HCT116 (cell line): ENCODE measurements around the gene RAD52. TPM values are rescaled to one million over a fixed set of nuclear protein-coding genes. Genes with fewer than 3 reads are reported as not detected.

Experiments
- ATAC-seq: fragments of 200-7000 bp; cut with Tn5 transposase; 2 replicates; pipeline ENCODE4 v1.9.1; 2020; ENCODE audit warnings: mild to moderate bottlenecking, moderate library complexity
- BruUV-seq: library from RNA; stranded (reverse); fragments of 400-500 nt; replicated peaks from 2 replicates; lab custom pipeline; 2021; lab: Mats Ljungman, UMichigan
- CTCF ChIA-PET: fragments of 300-600 bp; sonication (Branson Sonifier 250); formaldehyde crosslinking; loops from one replicate; lab custom pipeline; 2021; ENCODE audit warnings: antibody characterized with exemption; lab: Charles Lee
- POLR2A ChIA-PET: fragments of 300-600, 350-600 bp; sonication (Branson Sonifier 250); formaldehyde crosslinking; loops from one replicate; lab custom pipeline; 2021; ENCODE audit warnings: antibody characterized with exemption; lab: Charles Lee
- RAD21 ChIA-PET, 2 experiments: fragments of 300-600 bp; sonication (Branson Sonifier 250); formaldehyde crosslinking; loops; one replicate each; lab custom pipeline; 2023; ENCODE audit warnings: low total read pairs in 2 of 2; ENCODE audit not compliant: uncharacterized antibody in 2 of 2, unreplicated experiment in 2 of 2, low non-redundant PET in 1 of 2; lab: Charles Lee
- DNase-seq: peaks from one replicate; pipeline ENCODE4 v3.0.0-alpha.2; 2010; ENCODE audit warnings: low read depth, low spot score
- H2AFZ ChIP-seq: fragments of 200-600 bp; shearing (Covaris generic), sonication (generic); 2 replicates; pipeline ENCODE4 v1.6.1; 2017; ENCODE audit warnings: low read depth, mixed run types, mixed read lengths, antibody characterized with exemption, low read length; ENCODE audit not compliant: poor library complexity, severe bottlenecking
- H3K27ac ChIP-seq: 2 replicates; pipeline ENCODE4 v1.5.1; 2012; ENCODE audit warnings: low read depth, low read length
- H3K27me3 ChIP-seq: fragments of 200-600 bp; sonication (generic); 2 replicates; pipeline ENCODE4 v1.6.1; 2016; ENCODE audit warnings: mixed run types, low read length, mixed read lengths; ENCODE audit not compliant: insufficient read depth
- H3K36me3 ChIP-seq, 2 experiments: fragments of 200-500 bp in 1 of 2; fragments of 200-600 bp in 1 of 2; sonication (Bioruptor generic) in 1 of 2; sonication (generic) in 1 of 2; 2 replicates each; pipeline versions ENCODE4 v1.5.1 to v1.6.1; 2014 to 2016; ENCODE audit warnings: low read length in 2 of 2, inconsistent platforms in 1 of 2, mixed read lengths in 1 of 2, mixed run types in 1 of 2; ENCODE audit not compliant: insufficient read depth in 2 of 2, control insufficient read depth in 1 of 2
- H3K4me1 ChIP-seq, 2 experiments: fragments of 200-600 bp in 1 of 2; sonication (generic) in 1 of 2; 2 replicates each; pipeline versions ENCODE4 v1.5.1 to v1.6.1; 2012 to 2017; ENCODE audit warnings: low read length in 2 of 2, inconsistent platforms in 1 of 2, mild to moderate bottlenecking in 1 of 2, mixed read lengths in 1 of 2, mixed run types in 1 of 2, moderate library complexity in 1 of 2; ENCODE audit not compliant: insufficient read depth in 2 of 2, control insufficient read depth in 1 of 2
- H3K4me2 ChIP-seq: fragments of 200-600 bp; sonication (generic); 2 replicates; pipeline ENCODE4 v1.6.1; 2017; ENCODE audit warnings: mixed run types, low read length, mixed read lengths
- H3K4me3 ChIP-seq, 2 experiments: fragments of 200-600 bp in 1 of 2; sonication (generic) in 1 of 2; replicated peaks in 1 of 2; 2 replicates each; pipeline ENCODE4 v1.5.1; 2011 to 2016; ENCODE audit warnings: low read length in 2 of 2, control low read depth in 1 of 2, low read depth in 1 of 2, mild to moderate bottlenecking in 1 of 2, mixed read lengths in 1 of 2, mixed run types in 1 of 2
- H3K79me2 ChIP-seq: fragments of 200-600 bp; sonication (generic); 2 replicates; pipeline ENCODE4 v1.6.1; 2017; ENCODE audit warnings: mild to moderate bottlenecking, mixed run types, low read length, moderate library complexity, mixed read lengths; ENCODE audit not compliant: insufficient read depth
- H3K9ac ChIP-seq: fragments of 200-600 bp; sonication (generic); 2 replicates; pipeline ENCODE4 v1.6.1; 2016; ENCODE audit warnings: low read length, mixed read lengths
- H3K9me2 ChIP-seq: fragments of 200-600 bp; sonication (generic), shearing (Covaris generic); 2 replicates; pipeline ENCODE4 v1.6.1; 2017; ENCODE audit warnings: mixed run types, mild to moderate bottlenecking, moderate library complexity; ENCODE audit not compliant: insufficient read depth
- H3K9me3 ChIP-seq, 2 experiments: fragments of 200-500 bp in 1 of 2; fragments of 200-600 bp in 1 of 2; sonication (Bioruptor generic) in 1 of 2; sonication (generic) in 1 of 2; 2 replicates each; pipeline ENCODE4 v1.6.1; 2014 to 2017; ENCODE audit warnings: low read length in 2 of 2, mixed read lengths in 2 of 2, inconsistent platforms in 1 of 2, low read depth in 1 of 2, mild to moderate bottlenecking in 1 of 2, mixed run types in 1 of 2, moderate library complexity in 1 of 2; ENCODE audit not compliant: control insufficient read depth in 1 of 2, insufficient read depth in 1 of 2
- H4K20me1 ChIP-seq: fragments of 200-600 bp; sonication (generic), shearing (Covaris generic); 2 replicates; pipeline ENCODE4 v1.6.1; 2017; ENCODE audit warnings: mixed run types, mild to moderate bottlenecking, moderate library complexity; ENCODE audit not compliant: insufficient read depth
- EZH2 ChIP-seq: fragments of 200-600 bp; sonication (generic); IDR thresholded peaks from 2 replicates; pipeline ENCODE4 v1.6.1; 2017; ENCODE audit warnings: antibody characterized with exemption, mixed run types
- EZH2phosphoT487 ChIP-seq: fragments of 200-600 bp; IDR thresholded peaks from 2 replicates; pipeline ENCODE4 v1.6.1; 2018; ENCODE audit warnings: antibody characterized with exemption, borderline replicate concordance
- FOSL1 ChIP-seq: IDR thresholded peaks from 2 replicates; pipeline ENCODE4 v1.6.1; 2012; ENCODE audit warnings: low read depth
- JUND ChIP-seq: IDR thresholded peaks from 2 replicates; pipeline ENCODE4 v1.6.1; 2012
- POLR2AphosphoS5 ChIP-seq: IDR thresholded peaks from 2 replicates; pipeline ENCODE4 v1.6.1; 2011; ENCODE audit warnings: mild to moderate bottlenecking, low read depth, low read length, moderate library complexity
- SP1 ChIP-seq: IDR thresholded peaks from 2 replicates; pipeline ENCODE4 v1.6.1; 2012; ENCODE audit warnings: low read depth
- TCF7L2 ChIP-seq: IDR thresholded peaks from 2 replicates; pipeline ENCODE4 v1.7.0; 2011; ENCODE audit warnings: borderline replicate concordance, inconsistent platforms; ENCODE audit not compliant: insufficient read depth, insufficient read length; ENCODE audit errors: extremely low read depth
- intact Hi-C: fragments of 100-400 bp; cut with micrococcal nuclease; formaldehyde crosslinking; loops from 2 replicates; pipeline ENCODE4 v1.10.0; 2022
- total RNA-seq: library from RNA; stranded (reverse); gene quantifications from one replicate; pipeline ENCODE4 v1.2.1, GENCODE V29; 2021; ENCODE audit not compliant: unreplicated experiment
- TF ChIP-seq, protein P1 (sequence below): IDR thresholded peaks from 2 replicates; pipeline ENCODE4 v1.6.1; 2012
- TF ChIP-seq, protein P2 (sequence below): IDR thresholded peaks from 2 replicates; pipeline ENCODE4 v1.6.1; 2012
- TF ChIP-seq, protein P3 (sequence below): IDR thresholded peaks from 2 replicates; pipeline ENCODE4 v1.6.1; 2012; ENCODE audit warnings: low read depth

Gene RAD52
- total RNA-seq, 1 experiment from 2014 or later: 24.4 TPM

DNA sequence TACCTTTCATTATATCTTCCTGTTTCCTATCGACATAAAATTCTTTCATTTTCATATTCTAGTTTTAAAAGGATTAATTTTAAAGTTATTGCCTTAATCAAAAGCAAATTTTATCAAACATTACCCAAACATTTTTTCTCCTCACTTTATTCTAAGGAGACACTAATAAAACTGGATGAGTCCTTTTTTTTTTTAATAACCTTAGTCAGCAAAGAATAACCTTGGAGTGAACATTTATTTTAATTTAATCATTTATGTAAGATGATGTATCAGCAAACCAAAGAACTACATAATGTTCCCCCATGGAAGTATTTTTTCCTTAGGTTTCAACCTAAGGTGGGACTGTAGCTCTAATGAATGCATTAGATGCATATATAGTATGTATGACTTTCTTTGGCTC, 83.9 kb downstream of the RAD52 start:
- TF ChIP-seq FOSL1: no peak
- no peak for TF ChIP-seq EZH2
- TF ChIP-seq SP1: no peak
- no peak for TF ChIP-seq TCF7L2
- TF ChIP-seq EZH2phosphoT487: no peak
- TF ChIP-seq, protein P1, sequence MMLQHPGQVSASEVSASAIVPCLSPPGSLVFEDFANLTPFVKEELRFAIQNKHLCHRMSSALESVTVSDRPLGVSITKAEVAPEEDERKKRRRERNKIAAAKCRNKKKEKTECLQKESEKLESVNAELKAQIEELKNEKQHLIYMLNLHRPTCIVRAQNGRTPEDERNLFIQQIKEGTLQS: no peak
- no peak for TF ChIP-seq JUND
- TF ChIP-seq, protein P2, sequence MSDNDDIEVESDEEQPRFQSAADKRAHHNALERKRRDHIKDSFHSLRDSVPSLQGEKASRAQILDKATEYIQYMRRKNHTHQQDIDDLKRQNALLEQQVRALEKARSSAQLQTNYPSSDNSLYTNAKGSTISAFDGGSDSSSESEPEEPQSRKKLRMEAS: no peak
- no peak for TF ChIP-seq POLR2AphosphoS5
- TF ChIP-seq, protein P3, sequence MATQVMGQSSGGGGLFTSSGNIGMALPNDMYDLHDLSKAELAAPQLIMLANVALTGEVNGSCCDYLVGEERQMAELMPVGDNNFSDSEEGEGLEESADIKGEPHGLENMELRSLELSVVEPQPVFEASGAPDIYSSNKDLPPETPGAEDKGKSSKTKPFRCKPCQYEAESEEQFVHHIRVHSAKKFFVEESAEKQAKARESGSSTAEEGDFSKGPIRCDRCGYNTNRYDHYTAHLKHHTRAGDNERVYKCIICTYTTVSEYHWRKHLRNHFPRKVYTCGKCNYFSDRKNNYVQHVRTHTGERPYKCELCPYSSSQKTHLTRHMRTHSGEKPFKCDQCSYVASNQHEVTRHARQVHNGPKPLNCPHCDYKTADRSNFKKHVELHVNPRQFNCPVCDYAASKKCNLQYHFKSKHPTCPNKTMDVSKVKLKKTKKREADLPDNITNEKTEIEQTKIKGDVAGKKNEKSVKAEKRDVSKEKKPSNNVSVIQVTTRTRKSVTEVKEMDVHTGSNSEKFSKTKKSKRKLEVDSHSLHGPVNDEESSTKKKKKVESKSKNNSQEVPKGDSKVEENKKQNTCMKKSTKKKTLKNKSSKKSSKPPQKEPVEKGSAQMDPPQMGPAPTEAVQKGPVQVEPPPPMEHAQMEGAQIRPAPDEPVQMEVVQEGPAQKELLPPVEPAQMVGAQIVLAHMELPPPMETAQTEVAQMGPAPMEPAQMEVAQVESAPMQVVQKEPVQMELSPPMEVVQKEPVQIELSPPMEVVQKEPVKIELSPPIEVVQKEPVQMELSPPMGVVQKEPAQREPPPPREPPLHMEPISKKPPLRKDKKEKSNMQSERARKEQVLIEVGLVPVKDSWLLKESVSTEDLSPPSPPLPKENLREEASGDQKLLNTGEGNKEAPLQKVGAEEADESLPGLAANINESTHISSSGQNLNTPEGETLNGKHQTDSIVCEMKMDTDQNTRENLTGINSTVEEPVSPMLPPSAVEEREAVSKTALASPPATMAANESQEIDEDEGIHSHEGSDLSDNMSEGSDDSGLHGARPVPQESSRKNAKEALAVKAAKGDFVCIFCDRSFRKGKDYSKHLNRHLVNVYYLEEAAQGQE: no peak
- ATAC-seq (no peak), DNase-seq (no peak)
- H3K27me3 ChIP-seq: no peaks in the 10 kb centered on the region
- no peaks in the 10 kb centered on the region for H3K79me2 ChIP-seq
- no TSS peak for BruUV-seq
- H3K4me1 ChIP-seq: no peaks in the 10 kb centered on the region
- no peaks in the 10 kb centered on the region for H3K9me3 ChIP-seq
- intact Hi-C loops: no loop called here
- peaks cover 13 to 18% of the 10 kb centered on the region in 2 experiments; a peak in 3 of 4 replicates for H3K36me3 ChIP-seq
- H3K4me2 ChIP-seq: no peak overlapping the region
- H4K20me1 ChIP-seq: no peaks in the 10 kb centered on the region
- ChIA-PET RAD21 (no interaction called here), POLR2A (no interaction called here), CTCF (no interaction called here)
- H3K9ac ChIP-seq: no peak overlapping the region
- H3K27ac ChIP-seq: no peak overlapping the region
- no peak overlapping the region for H3K4me3 ChIP-seq
- H2AFZ ChIP-seq: no peak overlapping the region
- H3K9me2 ChIP-seq: no peaks in the 10 kb centered on the region
